Activated CD4-positive, alpha-beta T cell treated with anti-CD3 and anti-CD28 coated beads for 48 hours (primary cell): ENCODE measurements around the gene HMGN3.
"Not testable (repeated sequence)": the region's sequence is repeated elsewhere in the genome, so short reads cannot be mapped to it uniquely, and the experiment has no call there.

Source experiments
- DNase-seq: peaks from one replicate; pipeline ENCODE4 v3.0.0-alpha.2; 2020

The HMGN3 gene

GRCh38 chr6:79234150-79235022, at the start of gene HMGN3:
Gene HMGN3 (minus strand): TSS chr6:79234682.
- peak; percentile 95 for DNase-seq

GRCh38 chr6:79280756-79281155, 46.3 kb upstream of the HMGN3 start:
- no peak for DNase-seq

GRCh38 chr6:79277109-79277508, 42.6 kb upstream of the HMGN3 start:
- no peak for DNase-seq

GRCh38 chr6:79269877-79270276, 35.4 kb upstream of the HMGN3 start:
- no peak for DNase-seq

- no peak for DNase-seq
Measured at GRCh38 chr6:79267128-79267527, 32.6 kb upstream of the HMGN3 start.

GRCh38 chr6:79266051-79266450, 31.6 kb upstream of the HMGN3 start:
- DNase-seq: no peak

- DNase-seq: no peak
Measured at GRCh38 chr6:79263359-79263758, 28.9 kb upstream of the HMGN3 start.

- no peak for DNase-seq
Measured at GRCh38 chr6:79261666-79262065, 27.2 kb upstream of the HMGN3 start.

GRCh38 chr6:79260772-79261171, 26.3 kb upstream of the HMGN3 start:
- no peak for DNase-seq

GRCh38 chr6:79257381-79258205, 23.1 kb upstream of the HMGN3 start:
- DNase-seq: peak; percentile 43

GRCh38 chr6:79256770-79257169, 22.3 kb upstream of the HMGN3 start:
- not testable (repeated sequence) for DNase-seq

GRCh38 chr6:79255086-79255485, 20.6 kb upstream of the HMGN3 start:
- not testable (repeated sequence) for DNase-seq

- DNase-seq: no peak
Measured at GRCh38 chr6:79250559-79250958, 16.1 kb upstream of the HMGN3 start.

GRCh38 chr6:79250107-79250514, 15.6 kb upstream of the HMGN3 start:
- no peak for DNase-seq

GRCh38 chr6:79249136-79249535, 14.7 kb upstream of the HMGN3 start:
- DNase-seq: no peak

GRCh38 chr6:79246891-79247290, 12.4 kb upstream of the HMGN3 start:
- DNase-seq: no peak

- DNase-seq: no peak
Measured at GRCh38 chr6:79241228-79241627, 6.7 kb upstream of the HMGN3 start.

- DNase-seq: no peak
Measured at GRCh38 chr6:79240509-79240908, 6.0 kb upstream of the HMGN3 start.

GRCh38 chr6:79239536-79240168, 5.2 kb upstream of the HMGN3 start:
- DNase-seq: no peak

GRCh38 chr6:79238919-79239318, 4.4 kb upstream of the HMGN3 start:
- DNase-seq: no peak

- DNase-seq: no peak
Measured at GRCh38 chr6:79236711-79237110, 2.2 kb upstream of the HMGN3 start.

- DNase-seq: peak; percentile 79
Measured at GRCh38 chr6:79233611-79234149, 802 bp downstream of the HMGN3 start.
